Measurements from ENCODE around the gene PDE8A. TPM values are rescaled to one million over a fixed set of nuclear protein-coding genes. Genes with fewer than 3 reads are reported as not detected.

The PDE8A gene
- total and polyA plus RNA-seq, 2 donors (not counting 3 experiments of a cell fraction or from before 2014, with no cell fraction given): 21.3 to 45.7 TPM

- Histone ChIP-seq H3K9me1 (replicated peaks; ENCODE audit: control insufficient read depth, extremely low read depth, insufficient read depth, low read length) (no peaks in the 10 kb centered on the region), H3K4me2 (ENCODE audit: insufficient read depth, low read length) (no peak overlapping the region), H4K20me1 (replicated peaks; ENCODE audit: control insufficient read depth, extremely low read depth, insufficient read depth, low read length) (no peaks in the 10 kb centered on the region), H3K9ac (replicated peaks; ENCODE audit: extremely low read depth, insufficient read depth, low read length) (no peak overlapping the region), H3K4me1 (ENCODE audit: control insufficient read depth, extremely low read depth, insufficient read depth, low read length) (peaks cover 30% of the 10 kb centered on the region), H3K27ac (ENCODE audit: insufficient read depth, low read depth, low read length) (no peak overlapping the region), H2AFZ (ENCODE audit: low read depth, low read length) (no peak overlapping the region), H3K4me3 (replicated peaks in 1 of 3; ENCODE audit: insufficient read depth in 1 of 3, low read depth in 1 of 3, low read length in 3 of 3) (no peak overlapping the region), H3K27me3 (ENCODE audit: control insufficient read depth in 2 of 2, insufficient read depth in 2 of 2, low read length in 2 of 2) (no peaks in the 10 kb centered on the region), H3K79me2 (ENCODE audit: control insufficient read depth, insufficient read depth, low read length) (no peaks in the 10 kb centered on the region), H3K9me3 (replicated peaks; ENCODE audit: control insufficient read depth, insufficient read depth, low read length) (no peaks in the 10 kb centered on the region), H3K36me3 (ENCODE audit: control insufficient read depth in 2 of 2, extremely low read depth in 1 of 2, insufficient read depth in 2 of 2, low read length in 2 of 2) (no peaks in the 10 kb centered on the region)
- peak; percentile 38 for TF ChIP-seq FOS (IDR thresholded peaks at IDR 0.05; ENCODE audit: borderline replicate concordance, insufficient read depth, low read length)
- TF ChIP-seq POLR2A (IDR thresholded peaks at IDR 0.05; ENCODE audit: low read depth, low read length): no peak
- intact Hi-C loops (cut with micrococcal nuclease): loop anchor here (5.0 kb wide), 1 partner anchor 78 kb away; no protein-coding TSS in a partner anchor
- BruUV-seq (replicated peaks): no TSS peak
- dilution Hi-C loops (cut with MboI; ENCODE audit: extremely low pct_ligation_motif_present, low sequenced_read_pairs): no loop called here
- FAIRE-seq (peak; percentile 74), DNase-seq (ENCODE audit: low read depth, low spot score) (peak; percentile 52)
- ChIA-PET CTCF (interaction anchor here (1.0 to 1.3 kb wide), 4 partner anchors 44 to 165 kb away, joined by 3 to 5 read pairs (median 4); no protein-coding TSS in a partner anchor), POLR2A (no interaction called here)
Measured at GRCh38 chr15:85125056-85125661, 143.5 kb downstream of the PDE8A start.

GRCh38 chr15:85128621-85129020 is 147.0 kb downstream of the PDE8A start:
- no peaks in the 10 kb centered on the region for H3K79me2 ChIP-seq (ENCODE audit: control insufficient read depth, insufficient read depth, low read length)
- no peak overlapping the region for H3K4me2 ChIP-seq (ENCODE audit: insufficient read depth, low read length)
- no peak overlapping the region for H3K9ac ChIP-seq (replicated peaks; ENCODE audit: extremely low read depth, insufficient read depth, low read length)
- H3K27me3 ChIP-seq (ENCODE audit: control insufficient read depth in 2 of 2, insufficient read depth in 2 of 2, low read length in 2 of 2): no peaks in the 10 kb centered on the region
- no peak for DNase-seq (ENCODE audit: low read depth, low spot score)
- H3K27ac ChIP-seq (ENCODE audit: insufficient read depth, low read depth, low read length): no peak overlapping the region
- H3K4me3 ChIP-seq (replicated peaks in 1 of 3; ENCODE audit: insufficient read depth in 1 of 3, low read depth in 1 of 3, low read length in 3 of 3): no peak overlapping the region
- H3K4me1 ChIP-seq (ENCODE audit: control insufficient read depth, extremely low read depth, insufficient read depth, low read length): peaks cover 31% of the 10 kb centered on the region
- H3K9me1 ChIP-seq (replicated peaks; ENCODE audit: control insufficient read depth, extremely low read depth, insufficient read depth, low read length): no peaks in the 10 kb centered on the region
- H3K9me3 ChIP-seq (replicated peaks; ENCODE audit: control insufficient read depth, insufficient read depth, low read length): no peaks in the 10 kb centered on the region
- BruUV-seq (replicated peaks): no TSS peak
- intact Hi-C loops (cut with micrococcal nuclease): loop anchor here (5.0 kb wide), 1 partner anchor 81 kb away; no protein-coding TSS in a partner anchor
- no peak for FAIRE-seq
- no peaks in the 10 kb centered on the region for H3K36me3 ChIP-seq (ENCODE audit: control insufficient read depth in 2 of 2, extremely low read depth in 1 of 2, insufficient read depth in 2 of 2, low read length in 2 of 2)
- ChIA-PET CTCF (no interaction called here), POLR2A (no interaction called here)
- TF ChIP-seq FOS (IDR thresholded peaks at IDR 0.05; ENCODE audit: borderline replicate concordance, insufficient read depth, low read length): no peak
- no peak for TF ChIP-seq MAX (IDR thresholded peaks at IDR 0.05; ENCODE audit: insufficient read depth, insufficient read length)
- TF ChIP-seq MYC (IDR thresholded peaks at IDR 0.05; ENCODE audit: low read depth, low read length): no peak
- TF ChIP-seq CTCF (IDR thresholded peaks at IDR 0.05; ENCODE audit: extremely low read depth in 1 of 2, insufficient read depth in 1 of 2, low read depth in 1 of 2, low read length in 2 of 2): no peak
- no peak for TF ChIP-seq EZH2 (IDR thresholded peaks at IDR 0.05; ENCODE audit: borderline replicate concordance, low read depth, low read length, severe bottlenecking)
- no peak for TF ChIP-seq JUN (IDR thresholded peaks at IDR 0.05; ENCODE audit: borderline replicate concordance, insufficient read depth, insufficient read length, low read depth)
- no peak overlapping the region for H2AFZ ChIP-seq (ENCODE audit: low read depth, low read length)
- dilution Hi-C loops (cut with MboI; ENCODE audit: extremely low pct_ligation_motif_present, low sequenced_read_pairs): no loop called here
- no peaks in the 10 kb centered on the region for H4K20me1 ChIP-seq (replicated peaks; ENCODE audit: control insufficient read depth, extremely low read depth, insufficient read depth, low read length)
